ENCODE data around the gene THBS4.
"Not testable (repeated sequence)": the region's sequence is repeated elsewhere in the genome, so short reads cannot be mapped to it uniquely, and the experiment has no call there.

THBS4 gene

DNA sequence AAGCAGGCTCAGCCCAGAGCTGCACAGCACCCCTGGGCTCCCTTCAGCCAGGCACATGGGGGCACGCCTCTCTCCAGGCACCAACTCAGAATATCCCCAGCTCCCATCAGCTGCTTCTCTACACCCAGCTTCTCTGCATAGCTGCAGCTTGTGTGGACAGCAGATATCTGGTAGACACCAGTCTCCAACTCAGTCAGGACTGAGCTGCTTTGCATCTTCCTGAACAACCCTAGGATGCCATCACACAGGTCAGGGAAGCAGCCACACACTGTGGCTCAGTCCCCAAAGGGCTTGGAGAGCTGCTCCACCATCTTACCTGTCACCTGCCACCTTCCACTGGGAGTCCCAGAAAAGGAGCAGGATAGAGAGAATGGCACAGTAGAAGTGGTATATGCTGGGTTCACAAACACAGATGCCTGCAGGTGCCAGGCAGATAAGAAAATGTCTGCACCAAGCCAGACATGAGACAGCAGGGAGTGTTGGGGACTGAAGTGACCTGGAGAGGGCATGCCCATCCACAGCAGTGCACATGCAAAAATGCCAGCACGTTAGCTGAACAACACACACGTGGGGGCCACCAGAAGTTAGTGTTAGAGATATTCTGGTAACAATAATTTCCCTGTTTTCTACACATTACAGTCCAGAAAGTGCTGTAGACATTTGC, 42.0 kb downstream of the THBS4 start:
- no peak for DNase-seq

DNA sequence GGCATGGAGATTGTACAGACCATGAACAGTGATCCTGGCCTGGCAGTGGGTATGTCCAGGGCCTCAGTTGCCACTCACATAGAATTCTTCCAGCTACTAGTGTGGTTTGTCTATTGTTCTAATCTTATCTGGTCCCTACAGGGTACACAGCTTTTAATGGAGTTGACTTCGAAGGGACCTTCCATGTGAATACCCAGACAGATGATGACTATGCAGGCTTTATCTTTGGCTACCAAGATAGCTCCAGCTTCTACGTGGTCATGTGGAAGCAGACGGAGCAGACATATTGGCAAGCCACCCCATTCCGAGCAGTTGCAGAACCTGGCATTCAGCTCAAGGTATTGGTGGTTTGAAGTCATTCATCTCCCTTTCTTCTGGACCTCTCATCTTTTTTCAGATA, 43.8 kb downstream of the THBS4 start:
- DNase-seq, result no peak

DNA sequence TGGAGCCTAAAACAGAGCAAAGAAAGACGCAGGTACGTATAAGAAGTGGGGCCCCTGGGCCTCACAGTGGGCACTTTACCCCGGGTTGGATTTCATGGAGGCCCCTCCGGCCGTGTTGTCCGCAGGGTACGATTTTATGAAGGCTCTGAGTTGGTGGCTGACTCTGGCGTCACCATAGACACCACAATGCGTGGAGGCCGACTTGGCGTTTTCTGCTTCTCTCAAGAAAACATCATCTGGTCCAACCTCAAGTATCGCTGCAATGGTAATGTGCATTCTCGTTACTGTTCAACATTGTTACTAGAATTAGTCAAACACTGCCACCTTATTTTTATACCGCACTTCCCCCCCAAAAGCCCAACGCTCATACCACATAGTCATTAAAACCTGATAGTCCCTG, 47.1 kb downstream of the THBS4 start:
- DNase-seq, result no peak

- peak; percentile 15 for DNase-seq
These were observed 47.6 kb downstream of the THBS4 start for GRCh38 chr5:80082731-80083100.

DNA sequence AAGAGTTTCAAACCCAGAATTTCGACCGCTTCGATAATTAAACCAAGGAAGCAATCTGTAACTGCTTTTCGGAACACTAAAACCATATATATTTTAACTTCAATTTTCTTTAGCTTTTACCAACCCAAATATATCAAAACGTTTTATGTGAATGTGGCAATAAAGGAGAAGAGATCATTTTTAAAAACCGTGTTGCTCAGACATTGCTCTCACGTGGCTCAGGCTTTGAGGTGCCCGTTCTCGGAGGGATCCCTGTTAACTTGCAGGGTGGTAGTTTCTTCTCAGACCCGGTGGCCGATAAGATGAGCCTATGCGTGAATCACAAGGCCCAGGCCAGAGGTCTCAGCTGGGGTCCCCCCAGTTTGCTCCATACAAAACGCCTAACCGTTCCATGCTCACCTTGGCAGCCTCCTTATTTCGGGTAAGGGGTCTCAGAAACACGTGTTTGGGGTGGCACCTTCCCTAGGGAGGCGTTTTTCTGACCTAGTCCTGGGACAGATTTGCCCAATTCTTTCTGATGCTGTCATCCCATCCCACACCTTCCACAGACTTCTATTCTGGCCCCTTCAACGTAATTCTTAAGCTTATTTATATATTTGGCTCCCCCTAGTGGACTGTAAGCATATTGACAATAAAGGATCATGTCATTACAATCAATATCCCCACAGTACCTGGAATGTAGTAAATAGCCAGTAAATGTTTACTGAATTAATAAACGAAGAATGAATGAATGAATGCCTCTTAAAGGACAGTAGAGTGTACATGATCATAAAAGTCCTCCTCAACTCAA, 48.1 kb downstream of the THBS4 start:
- DNase-seq, result no peak

DNA sequence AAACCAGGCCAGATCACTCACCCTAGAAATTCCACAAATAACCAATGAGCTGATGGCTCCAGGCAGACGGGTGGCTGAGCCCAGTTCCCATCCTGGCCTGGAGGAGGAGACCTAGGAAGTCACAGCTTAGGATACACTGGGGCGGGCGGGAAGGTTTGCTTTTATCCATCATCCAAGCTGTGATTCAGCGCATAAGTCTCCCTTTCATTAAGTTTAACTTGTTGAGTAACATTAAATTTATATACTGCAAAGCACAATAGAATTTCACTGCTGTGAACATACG, 55.7 kb downstream of the THBS4 start:
- no peak for DNase-seq

GRCh38 chr5:80091792-80092192, 56.6 kb downstream of the THBS4 start:
- not testable (repeated sequence) for DNase-seq

- DNase-seq, result no peak
These were observed 57.4 kb downstream of the THBS4 start for GRCh38 chr5:80092486-80093107.

- no peak for DNase-seq
These were observed 58.6 kb downstream of the THBS4 start for GRCh38 chr5:80093796-80094195.

DNA sequence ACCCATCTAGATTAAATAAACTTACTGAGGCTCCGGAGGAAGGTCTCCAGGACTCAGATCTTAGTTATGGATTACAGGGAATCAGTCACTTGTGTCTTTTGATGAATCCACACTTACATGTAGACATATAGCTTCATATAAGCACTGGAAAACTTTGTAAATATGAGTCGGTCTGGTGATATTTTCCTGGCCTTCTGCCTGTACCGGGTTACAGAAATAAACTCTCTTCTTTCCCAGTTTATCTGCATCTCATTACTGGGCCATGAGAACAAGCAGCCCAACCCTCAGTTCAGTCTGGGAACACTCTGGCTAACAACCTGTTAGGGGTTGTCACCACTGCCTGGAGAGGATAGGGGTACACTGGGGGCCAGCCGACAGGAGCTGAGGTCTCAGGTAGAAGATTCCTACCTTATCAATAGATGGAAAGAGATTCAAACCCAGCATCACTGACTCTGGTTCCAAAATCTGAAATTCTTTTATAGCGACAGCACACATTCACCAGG, 59.1 kb downstream of the THBS4 start:
- no peak for DNase-seq

GRCh38 chr5:80097451-80097850, 62.3 kb downstream of the THBS4 start:
- no peak for DNase-seq

GRCh38 chr5:80101993-80102392, 66.8 kb downstream of the THBS4 start:
- no peak for DNase-seq

- DNase-seq, result no peak
These were observed 68.2 kb downstream of the THBS4 start for GRCh38 chr5:80103371-80103770.

GRCh38 chr5:80105698-80106439, 70.7 kb downstream of the THBS4 start:
- DNase-seq, result no peak

- DNase-seq, result no peak
These were observed 71.8 kb downstream of the THBS4 start for GRCh38 chr5:80106916-80107315.

DNA sequence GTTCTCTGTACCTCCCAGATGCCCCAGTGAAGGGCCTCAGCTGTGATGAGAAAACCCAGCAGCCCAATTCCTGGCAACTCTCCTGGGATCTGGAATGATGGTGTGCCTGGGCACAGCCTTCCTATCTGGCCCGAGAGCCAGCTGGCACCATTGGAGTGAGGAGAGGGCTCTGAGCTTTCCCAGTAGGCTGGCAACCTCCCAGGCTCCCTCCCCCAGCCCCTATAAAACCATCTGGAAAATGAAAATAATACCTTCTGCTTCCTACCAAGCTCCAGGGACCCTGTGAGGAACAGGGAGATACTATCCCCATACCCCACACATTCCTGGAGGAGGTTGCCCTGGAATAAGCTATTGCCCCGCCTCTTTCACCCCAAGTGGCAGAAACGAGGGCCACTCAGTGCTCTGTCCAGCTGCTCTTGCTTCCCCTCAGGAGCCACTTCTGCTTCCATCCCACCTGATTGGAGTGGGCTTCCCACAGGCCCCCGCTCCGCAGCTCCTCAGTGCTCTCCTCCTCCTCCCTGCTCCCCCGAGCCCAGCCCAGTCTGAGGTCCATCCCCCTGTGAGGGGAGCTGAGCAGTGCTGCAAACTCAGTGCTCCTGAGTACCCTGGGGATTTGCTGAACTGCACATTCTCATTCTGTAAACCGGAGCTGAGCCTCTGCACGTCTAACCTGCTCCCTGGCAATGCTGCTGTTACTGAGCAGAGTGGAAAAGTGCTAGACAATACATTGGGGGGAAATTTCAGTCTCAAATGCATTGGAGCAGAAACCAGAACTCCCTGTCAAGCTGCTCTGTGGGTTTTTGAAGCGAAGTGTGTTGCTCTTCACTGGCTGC, 74.7 kb downstream of the THBS4 start:
- no peak for DNase-seq

GRCh38 chr5:80111376-80111990, 76.3 kb downstream of the THBS4 start:
- not testable (repeated sequence) for DNase-seq

- no peak for DNase-seq
These were observed 79.7 kb downstream of the THBS4 start for GRCh38 chr5:80114860-80115259.

DNA sequence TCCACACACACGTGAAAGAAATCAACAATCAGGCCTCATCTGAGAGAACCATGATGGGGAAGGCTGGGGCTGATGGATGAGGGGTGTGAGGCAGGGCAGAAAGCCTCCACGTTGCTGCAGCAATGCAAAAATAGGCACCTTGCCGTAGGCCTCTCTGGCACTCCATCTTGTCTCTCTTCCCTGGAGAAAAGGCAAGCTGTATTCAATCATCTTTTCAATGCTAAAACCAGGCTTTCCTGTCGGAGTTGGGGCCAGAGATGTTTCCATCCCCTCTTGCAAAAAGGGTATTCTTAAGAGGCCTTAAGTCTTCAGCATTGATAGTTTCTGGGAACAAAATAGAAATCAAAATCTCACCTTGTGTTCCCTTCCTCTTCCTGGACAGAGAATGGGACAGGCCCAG, 80.9 kb downstream of the THBS4 start:
- no peak for DNase-seq

- DNase-seq, result no peak
These were observed 81.3 kb downstream of the THBS4 start for GRCh38 chr5:80116465-80116864.

- DNase-seq, result no peak
These were observed 82.3 kb downstream of the THBS4 start for GRCh38 chr5:80117446-80117845.

GRCh38 chr5:80119372-80119771, 84.2 kb downstream of the THBS4 start:
- DNase-seq, result no peak

Data from T-helper 9 cell (primary cell).